HepG2 (cell line): ENCODE data around the gene KANK4. TPM values are rescaled to one million over a fixed set of nuclear protein-coding genes. Genes with fewer than 3 reads are reported as not detected.

Source experiments
- FOXA3 ChIP-seq: IDR thresholded peaks from 2 replicates; pipeline ENCODE4 v1.6.1; 2016; ENCODE audit warnings: missing genetic modification reagents, missing compliant biosample characterization
- GFI1 ChIP-seq: sonication (generic); formaldehyde crosslinking; IDR thresholded peaks from 2 replicates; pipeline ENCODE4 v1.5.0; 2020; ENCODE audit warnings: missing genetic modification reagents, mild to moderate bottlenecking, borderline replicate concordance
- MTF1 ChIP-seq: sonication (generic); formaldehyde crosslinking; IDR thresholded peaks from 2 replicates; pipeline ENCODE4 v1.5.0; 2020; ENCODE audit warnings: missing genetic modification reagents
- NCOA5 ChIP-seq: sonication (generic); formaldehyde crosslinking; IDR thresholded peaks from 2 replicates; pipeline ENCODE4 v1.4.0; 2020; ENCODE audit warnings: missing genetic modification reagents
- NRL ChIP-seq: sonication (generic); formaldehyde crosslinking; IDR thresholded peaks from 2 replicates; pipeline ENCODE4 v1.5.0; 2020; ENCODE audit warnings: missing genetic modification reagents, mild to moderate bottlenecking, moderate library complexity, borderline replicate concordance
- PITX1 ChIP-seq: sonication (generic); formaldehyde crosslinking; IDR thresholded peaks from 2 replicates; pipeline ENCODE4 v1.5.1; 2020; ENCODE audit warnings: mild to moderate bottlenecking, missing genetic modification reagents
- RBFOX2 ChIP-seq: fragments of 200-400 bp; formaldehyde crosslinking; IDR thresholded peaks from 2 replicates; pipeline ENCODE4 v1.6.1; 2017; ENCODE audit warnings: low read depth, mild to moderate bottlenecking, low read length
- SIN3B ChIP-seq: fragments of 150-350 bp; IDR thresholded peaks from 2 replicates; pipeline ENCODE4 v1.6.1; 2014; ENCODE audit warnings: low read length
- TBX3 ChIP-seq: fragments of 450-650 bp; IDR thresholded peaks from 2 replicates; pipeline ENCODE4 v1.6.1; 2017; ENCODE audit warnings: antibody characterized with exemption, mild to moderate bottlenecking, inconsistent platforms, borderline replicate concordance
- ZBTB38 ChIP-seq: sonication (generic); formaldehyde crosslinking; IDR thresholded peaks from 2 replicates; pipeline ENCODE4 v1.5.1; 2020; ENCODE audit warnings: mild to moderate bottlenecking, missing genetic modification reagents
- ZNF382 ChIP-seq: sonication (generic); formaldehyde crosslinking; IDR thresholded peaks from 2 replicates; pipeline ENCODE4 v1.5.0; 2020; ENCODE audit warnings: missing genetic modification reagents, mild to moderate bottlenecking, borderline replicate concordance
- ZNF501 ChIP-seq: sonication (generic); formaldehyde crosslinking; IDR thresholded peaks from 2 replicates; pipeline ENCODE4 v1.5.1; 2020; ENCODE audit warnings: mild to moderate bottlenecking, moderate library complexity, missing genetic modification reagents
- ZNF547 ChIP-seq: sonication (generic); formaldehyde crosslinking; IDR thresholded peaks from 2 replicates; pipeline ENCODE4 v1.5.1; 2020; ENCODE audit warnings: mild to moderate bottlenecking, missing genetic modification reagents
- ZNF777 ChIP-seq: sonication (generic); formaldehyde crosslinking; IDR thresholded peaks from 2 replicates; pipeline ENCODE4 v1.4.0; 2020; ENCODE audit warnings: missing genetic modification reagents
- polyA plus RNA-seq, 8 experiments: library from polyadenylated mRNA; depleted of rRNA in 3 of 8; stranded (reverse) in 7 of 8; unstranded in 1 of 8; fragments of >200 nt; fragmentation: Illumina TruSeq in 4 of 8; extraction: Trizol in 4 of 8; gene quantifications; 2 replicates each; pipeline versions ENCODE4 v1.2.1 to v1.2.3, GENCODE V29; 2011 to 2016; ENCODE audit warnings: low read depth in 4 of 8, missing spikeins in 1 of 8, mixed read lengths in 1 of 8; ENCODE audit not compliant: insufficient read depth in 1 of 8
- total RNA-seq, 5 experiments: library from RNA; depleted of rRNA; stranded (reverse); fragments of >200 nt; fragmentation: Illumina TruSeq; extraction: Trizol; gene quantifications; 2 replicates each; pipeline ENCODE4 v1.2.3, GENCODE V29; 2016; ENCODE audit warnings: low read depth in 1 of 5
- TF ChIP-seq, protein P1 (sequence below): conservative IDR thresholded peaks from 2 replicates; pipeline ENCODE4 v1.6.1; 2018; ENCODE audit warnings: missing genetic modification reagents
- TF ChIP-seq, protein P2 (sequence below), 2 experiments: sonication (generic) in 1 of 2; formaldehyde crosslinking in 1 of 2; IDR thresholded peaks; 2 replicates each; pipeline versions ENCODE4 v1.4.0 to v1.6.1; 2016 to 2020; ENCODE audit warnings: borderline replicate concordance in 1 of 2, low read depth in 1 of 2, mild to moderate bottlenecking in 1 of 2, missing genetic modification reagents in 1 of 2
- TF ChIP-seq, protein P3 (sequence below): sonication (generic); formaldehyde crosslinking; IDR thresholded peaks from 2 replicates; pipeline ENCODE4 v1.5.0; 2020; ENCODE audit warnings: missing genetic modification reagents
- TF ChIP-seq, protein P4 (sequence below): sonication (generic); formaldehyde crosslinking; conservative IDR thresholded peaks from 2 replicates; pipeline ENCODE4 v1.4.0; 2020; ENCODE audit warnings: missing genetic modification reagents
- TF ChIP-seq, protein P5 (sequence below): sonication (generic); formaldehyde crosslinking; IDR thresholded peaks from 2 replicates; pipeline ENCODE4 v1.9.0; 2021; ENCODE audit warnings: missing genetic modification reagents, borderline replicate concordance

The KANK4 gene
- total and polyA plus RNA-seq, 2 of the 13 experiments (the other 11 are each of a cell fraction or from before 2014, with no cell fraction given) = 16.1 to 25.7 TPM

DNA sequence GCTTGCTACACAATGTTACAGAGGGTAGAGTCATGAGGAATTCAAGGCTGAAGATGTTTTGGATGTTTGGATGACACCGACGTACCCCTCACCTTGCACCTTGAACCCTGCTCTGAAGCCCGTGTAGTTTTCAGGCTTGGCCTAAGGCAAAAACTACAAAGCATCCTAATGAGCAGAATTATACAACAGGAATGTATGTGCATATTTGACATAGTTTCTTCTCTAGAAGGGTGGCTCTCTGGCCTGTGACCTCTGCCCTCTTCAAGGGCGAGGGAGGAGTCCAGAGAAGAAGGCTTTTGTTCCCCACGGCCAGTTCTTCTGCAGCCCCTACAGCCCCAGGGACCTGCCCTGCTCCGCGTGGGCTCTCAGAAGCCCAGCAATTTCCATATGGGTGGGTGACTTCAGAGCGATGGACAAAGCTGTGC, 81.3 kb downstream of the KANK4 start (continued):
- TF ChIP-seq, protein P1, sequence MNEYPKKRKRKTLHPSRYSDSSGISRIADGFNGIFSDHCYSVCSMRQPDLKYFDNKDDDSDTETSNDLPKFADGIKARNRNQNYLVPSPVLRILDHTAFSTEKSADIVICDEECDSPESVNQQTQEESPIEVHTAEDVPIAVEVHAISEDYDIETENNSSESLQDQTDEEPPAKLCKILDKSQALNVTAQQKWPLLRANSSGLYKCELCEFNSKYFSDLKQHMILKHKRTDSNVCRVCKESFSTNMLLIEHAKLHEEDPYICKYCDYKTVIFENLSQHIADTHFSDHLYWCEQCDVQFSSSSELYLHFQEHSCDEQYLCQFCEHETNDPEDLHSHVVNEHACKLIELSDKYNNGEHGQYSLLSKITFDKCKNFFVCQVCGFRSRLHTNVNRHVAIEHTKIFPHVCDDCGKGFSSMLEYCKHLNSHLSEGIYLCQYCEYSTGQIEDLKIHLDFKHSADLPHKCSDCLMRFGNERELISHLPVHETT = no peak
- TF ChIP-seq FOXA3 (CRISPR knock-in tag) (peak; percentile 75; the same call in 1 of the 2 replicates), MTF1 (CRISPR knock-in tag) (no peak), PITX1 (CRISPR knock-in tag) (peak; percentile 88; the same call in 1 of the 2 replicates), TBX3 (peak; percentile 74; the same call in 1 of the 2 replicates), ZNF777 (CRISPR knock-in tag) (no peak), ZBTB38 (CRISPR knock-in tag) (0 out of 2 replicates have a peak, but pooled peaks have one; percentile 45), NRL (CRISPR knock-in tag) (no peak), SIN3B (no peak), ZNF547 (no peak), RBFOX2 (no peak), ZNF382 (CRISPR knock-in tag) (no peak), GFI1 (peak; percentile 85; the same call in 1 of the 2 replicates), NCOA5 (no peak), ZNF501 (CRISPR knock-in tag) (0 out of 2 replicates have a peak, but pooled peaks have one; percentile 16)
- TF ChIP-seq, protein P2, sequence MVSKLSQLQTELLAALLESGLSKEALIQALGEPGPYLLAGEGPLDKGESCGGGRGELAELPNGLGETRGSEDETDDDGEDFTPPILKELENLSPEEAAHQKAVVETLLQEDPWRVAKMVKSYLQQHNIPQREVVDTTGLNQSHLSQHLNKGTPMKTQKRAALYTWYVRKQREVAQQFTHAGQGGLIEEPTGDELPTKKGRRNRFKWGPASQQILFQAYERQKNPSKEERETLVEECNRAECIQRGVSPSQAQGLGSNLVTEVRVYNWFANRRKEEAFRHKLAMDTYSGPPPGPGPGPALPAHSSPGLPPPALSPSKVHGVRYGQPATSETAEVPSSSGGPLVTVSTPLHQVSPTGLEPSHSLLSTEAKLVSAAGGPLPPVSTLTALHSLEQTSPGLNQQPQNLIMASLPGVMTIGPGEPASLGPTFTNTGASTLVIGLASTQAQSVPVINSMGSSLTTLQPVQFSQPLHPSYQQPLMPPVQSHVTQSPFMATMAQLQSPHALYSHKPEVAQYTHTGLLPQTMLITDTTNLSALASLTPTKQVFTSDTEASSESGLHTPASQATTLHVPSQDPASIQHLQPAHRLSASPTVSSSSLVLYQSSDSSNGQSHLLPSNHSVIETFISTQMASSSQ (IDR thresholded peaks at IDR 0.05; ENCODE audit: low read depth) = peak; percentile 54; the same call in 1 of the 2 replicates
- TF ChIP-seq, protein P2 (CRISPR knock-in tag; IDR thresholded peaks at IDR 0.05; ENCODE audit: borderline replicate concordance) = peak; percentile 88; the same call in 1 of the 2 replicates
- TF ChIP-seq, protein P3, sequence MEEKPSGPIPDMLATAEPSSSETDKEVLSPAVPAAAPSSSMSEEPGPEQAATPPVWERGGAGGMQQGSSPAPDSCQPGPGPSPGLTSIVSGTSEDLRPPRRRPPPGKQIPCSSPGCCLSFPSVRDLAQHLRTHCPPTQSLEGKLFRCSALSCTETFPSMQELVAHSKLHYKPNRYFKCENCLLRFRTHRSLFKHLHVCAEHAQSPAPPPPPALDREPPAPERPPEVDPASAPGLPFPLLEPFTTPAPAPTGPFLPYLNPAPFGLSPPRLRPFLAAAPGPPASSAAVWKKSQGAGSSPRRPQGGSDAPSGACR (CRISPR knock-in tag) = no peak
- TF ChIP-seq, protein P4, sequence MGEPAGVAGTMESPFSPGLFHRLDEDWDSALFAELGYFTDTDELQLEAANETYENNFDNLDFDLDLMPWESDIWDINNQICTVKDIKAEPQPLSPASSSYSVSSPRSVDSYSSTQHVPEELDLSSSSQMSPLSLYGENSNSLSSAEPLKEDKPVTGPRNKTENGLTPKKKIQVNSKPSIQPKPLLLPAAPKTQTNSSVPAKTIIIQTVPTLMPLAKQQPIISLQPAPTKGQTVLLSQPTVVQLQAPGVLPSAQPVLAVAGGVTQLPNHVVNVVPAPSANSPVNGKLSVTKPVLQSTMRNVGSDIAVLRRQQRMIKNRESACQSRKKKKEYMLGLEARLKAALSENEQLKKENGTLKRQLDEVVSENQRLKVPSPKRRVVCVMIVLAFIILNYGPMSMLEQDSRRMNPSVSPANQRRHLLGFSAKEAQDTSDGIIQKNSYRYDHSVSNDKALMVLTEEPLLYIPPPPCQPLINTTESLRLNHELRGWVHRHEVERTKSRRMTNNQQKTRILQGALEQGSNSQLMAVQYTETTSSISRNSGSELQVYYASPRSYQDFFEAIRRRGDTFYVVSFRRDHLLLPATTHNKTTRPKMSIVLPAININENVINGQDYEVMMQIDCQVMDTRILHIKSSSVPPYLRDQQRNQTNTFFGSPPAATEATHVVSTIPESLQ (CRISPR knock-in tag) = no peak
- TF ChIP-seq, protein P5, sequence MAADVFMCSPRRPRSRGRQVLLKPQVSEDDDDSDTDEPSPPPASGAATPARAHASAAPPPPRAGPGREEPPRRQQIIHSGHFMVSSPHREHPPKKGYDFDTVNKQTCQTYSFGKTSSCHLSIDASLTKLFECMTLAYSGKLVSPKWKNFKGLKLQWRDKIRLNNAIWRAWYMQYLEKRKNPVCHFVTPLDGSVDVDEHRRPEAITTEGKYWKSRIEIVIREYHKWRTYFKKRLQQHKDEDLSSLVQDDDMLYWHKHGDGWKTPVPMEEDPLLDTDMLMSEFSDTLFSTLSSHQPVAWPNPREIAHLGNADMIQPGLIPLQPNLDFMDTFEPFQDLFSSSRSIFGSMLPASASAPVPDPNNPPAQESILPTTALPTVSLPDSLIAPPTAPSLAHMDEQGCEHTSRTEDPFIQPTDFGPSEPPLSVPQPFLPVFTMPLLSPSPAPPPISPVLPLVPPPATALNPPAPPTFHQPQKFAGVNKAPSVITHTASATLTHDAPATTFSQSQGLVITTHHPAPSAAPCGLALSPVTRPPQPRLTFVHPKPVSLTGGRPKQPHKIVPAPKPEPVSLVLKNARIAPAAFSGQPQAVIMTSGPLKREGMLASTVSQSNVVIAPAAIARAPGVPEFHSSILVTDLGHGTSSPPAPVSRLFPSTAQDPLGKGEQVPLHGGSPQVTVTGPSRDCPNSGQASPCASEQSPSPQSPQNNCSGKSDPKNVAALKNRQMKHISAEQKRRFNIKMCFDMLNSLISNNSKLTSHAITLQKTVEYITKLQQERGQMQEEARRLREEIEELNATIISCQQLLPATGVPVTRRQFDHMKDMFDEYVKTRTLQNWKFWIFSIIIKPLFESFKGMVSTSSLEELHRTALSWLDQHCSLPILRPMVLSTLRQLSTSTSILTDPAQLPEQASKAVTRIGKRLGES = no peak
